ENCODE measurements around the gene E4F1.

- no peak for TF ChIP-seq EZH2 (IDR thresholded peaks at IDR 0.05; ENCODE audit: borderline replicate concordance, low read depth, low read length, severe bottlenecking)
- no peak for TF ChIP-seq CTCF (IDR thresholded peaks at IDR 0.05; ENCODE audit: extremely low read depth in 1 of 2, insufficient read depth in 1 of 2, low read depth in 1 of 2, low read length in 2 of 2)
- no peak for TF ChIP-seq POLR2AphosphoS5 (IDR thresholded peaks at IDR 0.05; ENCODE audit: insufficient read depth, low read depth, low read length)
- no peak for TF ChIP-seq MYC (IDR thresholded peaks at IDR 0.05; ENCODE audit: low read depth, low read length)
- no peak for TF ChIP-seq POLR2A (IDR thresholded peaks at IDR 0.05; ENCODE audit: low read depth, low read length)
- TF ChIP-seq GATA2 (IDR thresholded peaks at IDR 0.05; ENCODE audit: insufficient read depth, insufficient read length, low read depth, low read length): no peak
Measured at GRCh38 chr16:2235234-2235651, 11.9 kb downstream of the E4F1 start.

Measured in endothelial cell of umbilical vein (primary cell).